GM10248 (cell line): ENCODE measurements around the gene RPUSD1.

Experiments used
- CTCF ChIA-PET: fragments of 300-600 bp; sonication (Branson Sonifier 250); formaldehyde crosslinking; extraction: SDS; loops from one replicate; lab custom pipeline; 2021; ENCODE audit warnings: antibody characterized with exemption; lab: Yijun Ruan, JAX
- POLR2A ChIA-PET: fragments of 350-650 bp; sonication (Branson Sonifier 250); formaldehyde crosslinking; extraction: SDS; loops from one replicate; lab custom pipeline; 2020; ENCODE audit warnings: antibody characterized with exemption; lab: Yijun Ruan, JAX
- DNase-seq: peaks from one replicate; pipeline ENCODE4 v3.0.0; 2012; ENCODE audit errors: extremely low spot score
- TF ChIP-seq, protein P1 (sequence below): IDR thresholded peaks from 2 replicates; pipeline ENCODE4 v1.5.1; 2012; ENCODE audit warnings: mild to moderate bottlenecking, low read depth; ENCODE audit errors: extremely low read depth, missing control alignments, control extremely low read depth

The RPUSD1 gene

GRCh38 chr16:831571-832413 is 43.6 kb upstream of the RPUSD1 start:
- DNase-seq: no peak
- ChIA-PET CTCF (no interaction called here), POLR2A (no interaction called here)
- TF ChIP-seq, protein P1, sequence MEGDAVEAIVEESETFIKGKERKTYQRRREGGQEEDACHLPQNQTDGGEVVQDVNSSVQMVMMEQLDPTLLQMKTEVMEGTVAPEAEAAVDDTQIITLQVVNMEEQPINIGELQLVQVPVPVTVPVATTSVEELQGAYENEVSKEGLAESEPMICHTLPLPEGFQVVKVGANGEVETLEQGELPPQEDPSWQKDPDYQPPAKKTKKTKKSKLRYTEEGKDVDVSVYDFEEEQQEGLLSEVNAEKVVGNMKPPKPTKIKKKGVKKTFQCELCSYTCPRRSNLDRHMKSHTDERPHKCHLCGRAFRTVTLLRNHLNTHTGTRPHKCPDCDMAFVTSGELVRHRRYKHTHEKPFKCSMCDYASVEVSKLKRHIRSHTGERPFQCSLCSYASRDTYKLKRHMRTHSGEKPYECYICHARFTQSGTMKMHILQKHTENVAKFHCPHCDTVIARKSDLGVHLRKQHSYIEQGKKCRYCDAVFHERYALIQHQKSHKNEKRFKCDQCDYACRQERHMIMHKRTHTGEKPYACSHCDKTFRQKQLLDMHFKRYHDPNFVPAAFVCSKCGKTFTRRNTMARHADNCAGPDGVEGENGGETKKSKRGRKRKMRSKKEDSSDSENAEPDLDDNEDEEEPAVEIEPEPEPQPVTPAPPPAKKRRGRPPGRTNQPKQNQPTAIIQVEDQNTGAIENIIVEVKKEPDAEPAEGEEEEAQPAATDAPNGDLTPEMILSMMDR: no peak

DNA sequence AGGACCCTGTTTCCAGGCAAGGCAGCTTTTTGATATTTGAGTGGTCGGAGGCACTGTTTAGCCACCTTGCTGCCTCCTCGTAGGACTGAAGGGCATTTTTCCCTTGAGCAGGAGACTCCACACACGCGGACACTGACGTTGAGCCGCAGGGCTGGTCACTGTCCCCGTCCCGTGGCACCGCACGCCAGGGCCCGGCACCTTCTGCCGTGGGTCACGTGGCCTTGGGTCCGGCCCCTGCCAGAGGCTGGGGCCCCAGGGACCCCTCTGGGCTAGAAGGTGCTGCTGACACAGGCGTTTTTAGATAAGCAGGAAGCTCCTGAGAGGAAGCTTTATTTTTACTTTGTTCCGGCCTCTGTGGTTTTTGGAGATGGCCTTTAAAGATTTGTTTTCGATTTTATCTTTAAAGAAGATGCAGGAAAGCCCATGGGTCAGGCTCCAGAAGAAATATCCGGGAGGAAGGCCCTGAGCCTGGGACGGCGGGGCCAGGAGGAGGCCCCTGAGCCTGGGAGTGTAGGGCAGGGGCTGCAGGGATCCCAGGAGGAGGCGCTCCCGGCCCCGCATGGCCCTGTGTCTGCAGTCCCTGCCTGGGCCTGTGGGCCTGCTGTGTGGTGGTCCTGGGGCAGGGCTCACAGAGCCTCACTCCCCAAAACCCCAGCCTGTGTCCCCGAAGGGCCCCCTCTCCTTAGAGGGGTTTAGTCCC is 42.8 kb upstream of the RPUSD1 start:
- POLR2A ChIA-PET: no interaction called here
- DNase-seq: no peak
- TF ChIP-seq, protein P1: no peak
- CTCF ChIA-PET: no interaction called here

- ChIA-PET POLR2A (no interaction called here), CTCF (no interaction called here)
- no peak for DNase-seq
- TF ChIP-seq, protein P1: no peak
Observed at GRCh38 chr16:830107-830870, 42.1 kb upstream of the RPUSD1 start.

DNA sequence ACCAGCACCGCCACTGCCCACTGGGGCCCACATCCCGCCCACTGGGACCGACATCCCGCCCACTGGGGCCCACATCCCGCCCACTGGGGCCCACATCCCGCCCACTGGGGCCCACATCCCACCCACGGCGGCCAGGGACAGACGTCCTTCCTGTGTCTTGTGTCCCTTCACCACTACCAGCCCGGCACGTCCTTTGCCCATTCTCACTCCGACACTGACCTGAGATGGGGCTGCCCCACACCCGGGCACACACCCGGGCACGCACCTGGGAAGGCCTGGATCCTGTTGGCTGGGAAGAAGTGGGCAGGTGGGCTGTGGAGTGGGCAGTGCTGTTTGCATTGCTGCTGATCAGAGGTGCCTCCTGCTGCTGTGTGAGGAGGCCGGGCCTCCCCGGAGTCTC is 40.7 kb upstream of the RPUSD1 start:
- ChIA-PET CTCF (no interaction called here), POLR2A (no interaction called here)
- DNase-seq: no peak
- TF ChIP-seq, protein P1: no peak

DNA sequence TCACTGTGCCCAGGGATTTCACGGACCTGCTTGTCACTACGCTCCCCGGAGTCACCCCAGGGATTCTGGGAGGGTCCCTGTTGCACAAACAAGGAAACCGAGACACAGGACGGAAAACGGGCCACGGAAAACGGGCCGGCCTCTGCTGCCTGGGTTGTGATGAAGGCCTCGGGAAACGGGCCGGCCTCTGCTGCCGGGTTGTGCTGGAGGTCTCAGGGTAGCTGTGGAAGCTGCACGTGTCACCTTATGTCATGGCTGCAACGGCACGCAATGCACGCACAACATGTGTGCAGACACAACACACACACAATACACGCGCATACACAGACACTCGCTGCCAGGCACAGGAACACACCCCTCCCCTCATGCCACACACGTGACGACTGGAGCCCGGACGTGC is 39.3 kb upstream of the RPUSD1 start:
- POLR2A ChIA-PET: no interaction called here
- no peak for DNase-seq
- CTCF ChIA-PET: no interaction called here

More for the DNA sequence above, 39.3 kb upstream of the RPUSD1 start:
- TF ChIP-seq, protein P1: no peak
